Activated B cell treated with CpG ODN at 0.5 μM for 24 hours (primary cell): ENCODE data around the gene PARP8. TPM values are rescaled to one million over a fixed set of nuclear protein-coding genes. Genes with fewer than 3 reads are reported as not detected.

Source experiments
- ATAC-seq: fragments of 200-7000 bp; cut with Tn5 transposase; one replicate; pipeline ENCODE4 v1.10.0; 2021; ENCODE audit warnings: low read depth, mild to moderate bottlenecking, moderate library complexity
- CTCF ChIA-PET: fragments of 350-600 bp; sonication (Branson Sonifier 250); formaldehyde crosslinking; loops from one replicate; lab custom pipeline; 2021; ENCODE audit warnings: antibody characterized with exemption; lab: Charles Lee
- POLR2A ChIA-PET: fragments of 350-600 bp; sonication (Branson Sonifier 250); formaldehyde crosslinking; loops from one replicate; lab custom pipeline; 2021; ENCODE audit warnings: antibody characterized with exemption; lab: Charles Lee
- DNase-seq: peaks from one replicate; pipeline ENCODE4 v3.0.0; 2022
- H3K27ac Mint-ChIP-seq: one replicate; pipeline ENCODE4 v1.8.0; 2020; ENCODE audit warnings: mixed read lengths
- H3K27me3 Mint-ChIP-seq: one replicate; pipeline ENCODE4 v1.8.0; 2021; ENCODE audit warnings: mixed read lengths
- H3K36me3 Mint-ChIP-seq: one replicate; pipeline ENCODE4 v1.8.0; 2021; ENCODE audit warnings: low read depth, mixed read lengths
- H3K4me1 Mint-ChIP-seq: one replicate; pipeline ENCODE4 v1.8.0; 2021; ENCODE audit warnings: mixed read lengths
- H3K4me3 Mint-ChIP-seq: one replicate; pipeline ENCODE4 v1.8.0; 2020; ENCODE audit warnings: mild to moderate bottlenecking, mixed read lengths
- H3K9me3 Mint-ChIP-seq: one replicate; pipeline ENCODE4 v1.8.0; 2020; ENCODE audit warnings: mixed read lengths
- intact Hi-C: fragments of 100-400 bp; cut with micrococcal nuclease; formaldehyde crosslinking; loops from one replicate; pipeline ENCODE4 v1.15.1; 2024
- total RNA-seq: library from RNA; stranded (reverse); gene quantifications from 2 replicates; pipeline ENCODE4 v1.2.3, GENCODE V29; 2022
- TF ChIP-seq, protein P1 (sequence below): fragments of 200-600 bp; IDR thresholded peaks from one replicate; pipeline ENCODE4 v1.8.0; 2022; ENCODE audit warnings: antibody characterized with exemption, mild to moderate bottlenecking

Gene PARP8
- total RNA-seq, 1 donor from 2014 or later = 56.0 TPM

DNA sequence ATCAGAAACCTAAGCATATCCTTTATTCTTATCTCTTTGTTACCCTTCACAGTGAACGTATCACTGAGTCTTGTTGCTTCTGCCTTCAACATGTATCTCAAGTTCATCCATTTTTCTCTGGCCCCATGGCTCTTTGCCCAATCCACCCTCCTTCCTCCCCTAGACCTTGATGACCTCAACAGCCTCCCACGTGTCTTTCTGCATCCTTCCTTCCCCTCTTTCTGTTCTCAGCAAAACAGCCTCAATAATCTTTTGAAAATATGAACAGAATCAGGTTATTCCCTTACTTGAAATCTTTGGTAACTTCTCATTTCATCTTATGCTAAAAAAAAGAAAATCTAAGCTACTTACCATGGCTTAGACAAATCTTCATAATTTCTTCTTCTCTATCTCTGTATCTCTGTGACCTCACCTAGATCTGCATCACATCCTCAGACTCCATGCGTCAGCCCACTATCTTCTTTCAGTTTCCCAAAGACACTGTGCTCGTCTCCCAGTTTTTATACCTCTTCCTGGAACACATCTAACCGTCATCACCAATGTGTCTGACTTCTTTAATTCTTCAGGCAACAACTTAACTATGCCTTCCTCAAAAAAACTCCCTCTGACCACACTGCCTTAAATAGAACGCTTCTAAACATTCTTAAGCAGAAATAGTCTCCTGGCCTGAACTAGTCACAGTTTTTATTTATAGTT is 208.0 kb downstream of the PARP8 start:
- Mint-ChIP-seq H3K27me3 (peaks cover 12% of the 10 kb centered on the region), H3K36me3 (no peaks in the 10 kb centered on the region), H3K9me3 (no peaks in the 10 kb centered on the region), H3K27ac (no peak overlapping the region), H3K4me1 (peaks cover 7% of the 10 kb centered on the region), H3K4me3 (no peak overlapping the region)
- CTCF ChIA-PET = no interaction called here
- ATAC-seq (no peak), DNase-seq (no peak)
- intact Hi-C loops = no loop called here
- POLR2A ChIA-PET = no interaction called here
- TF ChIP-seq, protein P1, sequence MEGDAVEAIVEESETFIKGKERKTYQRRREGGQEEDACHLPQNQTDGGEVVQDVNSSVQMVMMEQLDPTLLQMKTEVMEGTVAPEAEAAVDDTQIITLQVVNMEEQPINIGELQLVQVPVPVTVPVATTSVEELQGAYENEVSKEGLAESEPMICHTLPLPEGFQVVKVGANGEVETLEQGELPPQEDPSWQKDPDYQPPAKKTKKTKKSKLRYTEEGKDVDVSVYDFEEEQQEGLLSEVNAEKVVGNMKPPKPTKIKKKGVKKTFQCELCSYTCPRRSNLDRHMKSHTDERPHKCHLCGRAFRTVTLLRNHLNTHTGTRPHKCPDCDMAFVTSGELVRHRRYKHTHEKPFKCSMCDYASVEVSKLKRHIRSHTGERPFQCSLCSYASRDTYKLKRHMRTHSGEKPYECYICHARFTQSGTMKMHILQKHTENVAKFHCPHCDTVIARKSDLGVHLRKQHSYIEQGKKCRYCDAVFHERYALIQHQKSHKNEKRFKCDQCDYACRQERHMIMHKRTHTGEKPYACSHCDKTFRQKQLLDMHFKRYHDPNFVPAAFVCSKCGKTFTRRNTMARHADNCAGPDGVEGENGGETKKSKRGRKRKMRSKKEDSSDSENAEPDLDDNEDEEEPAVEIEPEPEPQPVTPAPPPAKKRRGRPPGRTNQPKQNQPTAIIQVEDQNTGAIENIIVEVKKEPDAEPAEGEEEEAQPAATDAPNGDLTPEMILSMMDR = no peak

DNA sequence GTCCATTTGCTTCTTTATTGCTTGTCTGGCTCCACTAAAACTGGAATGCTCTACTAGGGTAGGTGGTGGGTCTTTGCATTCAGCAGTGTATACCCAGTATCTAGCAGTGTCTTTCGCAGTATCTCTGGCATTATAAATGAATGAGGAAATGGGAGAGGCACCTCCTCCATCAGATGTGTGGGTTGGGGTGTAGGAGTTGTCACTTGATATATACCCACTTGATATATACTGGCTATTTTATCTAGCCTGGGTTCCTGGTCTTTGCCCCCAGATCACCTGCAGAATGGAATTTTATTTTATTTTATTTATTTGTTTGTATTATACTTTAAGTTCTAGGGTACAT is 208.5 kb downstream of the PARP8 start:
- TF ChIP-seq, protein P1 = no peak
- H3K27me3 Mint-ChIP-seq = peaks cover 14% of the 10 kb centered on the region
- H3K4me1 Mint-ChIP-seq = peaks cover 7% of the 10 kb centered on the region
- no peak overlapping the region for H3K4me3 Mint-ChIP-seq
- H3K27ac Mint-ChIP-seq = no peak overlapping the region
- CTCF ChIA-PET = no interaction called here
- no peaks in the 10 kb centered on the region for H3K36me3 Mint-ChIP-seq
- no peaks in the 10 kb centered on the region for H3K9me3 Mint-ChIP-seq
- POLR2A ChIA-PET = no interaction called here
- DNase-seq (no peak), ATAC-seq (no peak)
- intact Hi-C loops = no loop called here

DNA sequence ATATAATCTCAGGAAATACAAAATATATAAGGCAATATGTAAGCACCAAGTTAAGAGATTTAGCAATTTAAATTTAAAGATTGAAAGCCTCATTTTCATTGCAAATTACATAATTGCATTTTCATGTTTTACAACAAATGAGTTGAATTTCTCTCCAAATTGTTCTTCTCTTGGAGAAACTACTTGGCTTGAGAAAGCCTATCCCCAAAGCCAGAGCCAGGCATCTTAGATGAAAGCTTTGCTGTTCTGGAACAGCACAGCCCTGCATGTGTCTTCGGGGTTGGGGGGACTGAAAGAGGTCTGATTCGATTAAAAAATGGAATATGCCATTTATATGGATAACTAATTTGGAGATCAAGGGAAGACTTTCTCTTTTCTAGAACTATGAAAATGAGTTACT is 212.0 kb downstream of the PARP8 start:
- H3K27ac Mint-ChIP-seq = no peak overlapping the region
- ATAC-seq (no peak), DNase-seq (no peak)
- H3K27me3 Mint-ChIP-seq = peaks cover 15% of the 10 kb centered on the region
- peaks cover 7% of the 10 kb centered on the region for H3K4me1 Mint-ChIP-seq
- no peaks in the 10 kb centered on the region for H3K9me3 Mint-ChIP-seq
- ChIA-PET CTCF (no interaction called here), POLR2A (no interaction called here)
- no peaks in the 10 kb centered on the region for H3K36me3 Mint-ChIP-seq
- intact Hi-C loops = no loop called here
- TF ChIP-seq, protein P1 = no peak
- H3K4me3 Mint-ChIP-seq = no peak overlapping the region

DNA sequence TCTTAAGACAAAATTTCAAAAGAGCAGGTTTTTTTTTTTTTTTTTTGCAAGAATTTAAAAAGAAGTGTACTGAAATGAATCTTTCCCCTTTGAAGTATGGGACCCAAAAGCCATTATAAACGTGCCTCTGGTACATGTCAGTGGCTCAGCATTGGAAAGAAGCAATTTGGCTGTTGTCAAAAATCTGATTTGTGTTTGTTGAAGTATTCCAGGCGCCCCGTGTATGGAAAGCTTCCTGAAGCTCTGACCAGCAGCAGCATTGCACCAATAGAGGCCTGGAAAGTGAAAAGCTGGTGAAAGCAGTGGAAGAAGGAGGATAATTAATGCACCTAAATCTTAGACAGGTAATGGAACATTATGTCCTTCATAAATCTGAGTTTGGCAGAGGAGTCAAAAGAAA is 215.0 kb downstream of the PARP8 start:
- peaks cover 15% of the 10 kb centered on the region for H3K27me3 Mint-ChIP-seq
- intact Hi-C loops = no loop called here
- no peak for ATAC-seq

DNA sequence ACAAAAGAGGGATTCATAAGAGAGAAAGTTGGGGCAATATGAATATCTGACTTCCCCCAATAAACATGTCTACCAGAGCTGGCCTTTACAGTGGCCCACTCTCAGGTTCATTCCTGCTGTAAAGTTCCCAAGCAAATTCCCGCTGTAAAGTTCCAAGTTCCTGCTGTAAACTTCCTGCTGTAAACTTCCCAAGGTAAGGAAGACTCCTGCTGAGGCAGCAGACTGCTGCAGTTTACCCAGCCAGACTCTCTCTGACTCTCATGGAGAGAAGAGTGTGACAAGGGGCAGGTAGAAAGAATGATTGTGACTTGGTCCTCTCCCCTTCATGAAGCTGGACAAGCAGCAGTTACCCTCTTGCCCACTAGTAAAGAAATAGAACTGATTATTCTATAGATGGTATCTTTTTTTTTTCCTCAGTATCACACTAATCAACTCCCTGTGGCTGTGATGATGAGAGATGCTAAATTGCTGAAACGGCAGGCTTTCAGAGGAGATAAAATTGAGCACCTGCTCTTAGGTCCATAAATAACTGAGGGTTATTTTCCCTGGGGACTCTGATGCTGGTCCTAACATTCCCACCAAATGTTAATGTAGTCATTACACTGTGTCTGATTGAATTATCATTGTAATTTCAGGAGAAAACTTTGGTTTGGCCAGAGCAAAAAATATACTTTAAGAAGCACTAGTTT is 220.4 kb downstream of the PARP8 start:
- Mint-ChIP-seq H3K27me3 (peaks cover 2% of the 10 kb centered on the region), H3K27ac (no peak overlapping the region), H3K4me1 (no peaks in the 10 kb centered on the region), H3K4me3 (no peak overlapping the region), H3K9me3 (no peaks in the 10 kb centered on the region), H3K36me3 (no peaks in the 10 kb centered on the region)
- ChIA-PET POLR2A (no interaction called here), CTCF (no interaction called here)
- ATAC-seq (no peak), DNase-seq (no peak)
- TF ChIP-seq, protein P1 = no peak
- intact Hi-C loops = no loop called here

More for the DNA sequence above, 215.0 kb downstream of the PARP8 start:
- H3K27ac Mint-ChIP-seq = no peak overlapping the region
- H3K9me3 Mint-ChIP-seq = no peaks in the 10 kb centered on the region
- POLR2A ChIA-PET = no interaction called here
- TF ChIP-seq, protein P1 = no peak
- no peak overlapping the region for H3K4me3 Mint-ChIP-seq
- no peak for DNase-seq
- H3K36me3 Mint-ChIP-seq = no peaks in the 10 kb centered on the region
- CTCF ChIA-PET = no interaction called here
- H3K4me1 Mint-ChIP-seq = no peaks in the 10 kb centered on the region
